CD4-positive, alpha-beta T cell treated with Interleukin-12 subunit alpha and Interleukin-12 subunit beta, for 1 hour (primary cell): ENCODE data around the gene ROBO2.

Source experiments
- DNase-seq: peaks from one replicate; pipeline ENCODE4 v3.0.0-alpha.2; 2020

The ROBO2 gene

GRCh38 chr3:77039606-77040171 lies at the start of gene ROBO2:
Gene ROBO2, plus strand, starts transcription at chr3:77040099. Its CDS starts 687 bp downstream, at chr3:77040786.
- no peak for DNase-seq

DNA sequence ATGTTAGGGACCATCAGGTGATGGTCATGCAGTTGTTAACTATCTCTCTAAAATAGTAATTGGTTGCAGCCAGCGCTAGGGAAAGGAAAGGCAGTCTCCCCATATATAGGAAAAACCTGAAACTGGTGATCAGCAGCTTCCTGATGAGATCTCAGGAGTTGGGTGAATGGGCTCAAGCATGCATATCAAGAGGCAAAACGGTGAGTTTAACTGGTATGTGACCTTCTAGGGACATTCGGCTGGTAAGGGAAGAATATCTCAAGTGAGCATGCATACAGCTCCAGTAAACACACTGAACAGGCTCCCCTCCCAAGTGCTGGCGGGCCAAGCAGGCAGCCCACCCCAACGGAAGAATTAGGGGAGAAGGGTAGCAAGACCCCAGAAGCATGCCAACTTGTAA lies 49.3 kb upstream of the ROBO2 start:
- DNase-seq, result no peak

DNA sequence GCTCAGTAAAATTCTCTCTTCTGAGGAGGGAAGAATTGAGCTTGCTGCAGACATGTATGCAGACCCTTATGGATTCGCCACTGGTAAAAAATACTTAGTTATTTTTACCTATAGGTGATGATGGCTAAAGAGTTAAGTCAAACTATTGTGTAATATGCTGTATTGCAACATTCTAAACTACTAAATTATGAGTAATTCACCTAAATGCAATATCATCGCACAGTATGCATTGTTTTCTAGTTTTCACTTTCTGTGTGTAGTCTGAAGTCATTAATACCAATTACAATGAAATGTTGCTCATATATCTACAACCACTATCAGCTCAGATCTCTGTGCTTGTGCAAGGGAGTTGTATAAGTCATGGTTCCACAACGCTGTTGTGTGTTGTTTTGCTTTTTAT lies 48.7 kb upstream of the ROBO2 start:
- no peak for DNase-seq

DNA sequence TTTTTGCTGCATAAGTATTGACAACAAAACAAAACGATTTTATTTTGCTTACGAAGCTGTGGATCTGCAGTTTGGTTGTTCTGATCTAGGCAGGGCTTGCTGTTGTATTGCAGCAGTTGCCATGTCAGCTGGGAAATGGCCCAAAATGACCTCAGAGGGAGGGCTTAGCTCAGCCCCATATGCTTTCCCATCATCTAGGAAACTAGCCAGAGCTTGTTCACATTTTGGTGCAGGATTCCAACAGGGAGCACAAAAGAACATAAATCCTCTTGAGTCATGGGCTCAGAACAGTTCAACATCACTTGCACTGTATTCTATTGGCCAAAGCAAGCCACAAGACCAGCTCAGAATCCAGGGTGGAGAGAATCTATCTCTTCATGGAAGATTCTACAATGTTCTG lies 42.2 kb upstream of the ROBO2 start:
- no peak for DNase-seq

DNA sequence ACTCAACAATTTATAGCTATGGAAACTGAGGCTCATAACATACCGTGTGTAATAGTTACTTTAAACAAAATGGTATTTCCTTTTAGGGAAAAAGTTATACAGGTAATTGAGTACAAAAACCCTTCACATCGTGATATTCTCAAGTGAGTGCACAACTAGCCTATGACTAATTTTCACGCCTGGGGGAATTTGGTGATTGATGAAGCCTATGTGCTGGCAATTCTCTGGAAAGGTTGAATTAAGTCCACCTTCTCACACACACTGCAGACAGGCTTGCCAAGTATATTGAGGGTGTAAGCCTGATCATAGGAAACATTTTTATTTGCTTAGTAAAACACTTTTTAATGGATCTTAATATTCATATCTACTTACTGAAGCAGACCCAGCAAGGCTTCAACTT lies 41.3 kb upstream of the ROBO2 start:
- DNase-seq, result no peak

- no peak for DNase-seq
These were observed 38.7 kb upstream of the ROBO2 start for GRCh38 chr3:77001062-77001701.

DNA sequence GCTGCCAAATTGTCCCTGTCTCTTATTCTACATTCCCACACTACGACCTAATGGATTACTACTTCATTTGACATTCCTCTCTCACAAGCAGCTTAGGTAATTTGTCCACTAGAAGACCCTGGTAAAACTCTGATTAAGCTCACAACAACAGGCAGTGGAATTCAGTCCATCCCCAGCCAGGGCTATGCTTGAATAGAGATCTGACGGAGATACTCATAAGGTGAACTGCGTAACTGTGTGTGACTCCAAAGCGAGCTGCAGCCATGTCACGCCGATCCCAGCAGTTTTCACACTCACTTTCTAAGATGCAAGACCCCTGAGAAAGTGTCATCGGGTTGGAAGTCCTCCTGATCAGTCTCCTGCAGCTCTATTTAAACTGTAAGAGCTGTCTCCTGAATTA lies 25.7 kb upstream of the ROBO2 start:
- DNase-seq, result no peak

DNA sequence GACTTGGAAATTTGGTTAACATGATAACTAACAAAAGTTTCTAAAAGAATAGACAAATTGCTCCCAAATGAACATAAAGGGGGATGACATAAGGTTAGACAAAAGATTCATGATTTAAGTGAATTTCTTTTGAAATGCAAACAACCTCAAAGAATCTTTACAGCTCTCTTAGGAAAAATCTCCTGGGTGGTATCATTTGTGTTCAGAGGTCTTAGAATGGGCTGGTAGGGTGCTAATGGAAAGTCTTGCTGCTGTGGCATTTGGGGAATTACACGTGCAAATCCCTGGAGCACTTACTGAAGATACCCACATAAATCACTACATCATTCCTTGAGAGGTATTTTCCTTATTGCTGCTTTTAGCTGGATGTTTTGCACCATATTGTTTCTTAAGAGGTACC lies 14.4 kb upstream of the ROBO2 start:
- DNase-seq, result no peak

DNA sequence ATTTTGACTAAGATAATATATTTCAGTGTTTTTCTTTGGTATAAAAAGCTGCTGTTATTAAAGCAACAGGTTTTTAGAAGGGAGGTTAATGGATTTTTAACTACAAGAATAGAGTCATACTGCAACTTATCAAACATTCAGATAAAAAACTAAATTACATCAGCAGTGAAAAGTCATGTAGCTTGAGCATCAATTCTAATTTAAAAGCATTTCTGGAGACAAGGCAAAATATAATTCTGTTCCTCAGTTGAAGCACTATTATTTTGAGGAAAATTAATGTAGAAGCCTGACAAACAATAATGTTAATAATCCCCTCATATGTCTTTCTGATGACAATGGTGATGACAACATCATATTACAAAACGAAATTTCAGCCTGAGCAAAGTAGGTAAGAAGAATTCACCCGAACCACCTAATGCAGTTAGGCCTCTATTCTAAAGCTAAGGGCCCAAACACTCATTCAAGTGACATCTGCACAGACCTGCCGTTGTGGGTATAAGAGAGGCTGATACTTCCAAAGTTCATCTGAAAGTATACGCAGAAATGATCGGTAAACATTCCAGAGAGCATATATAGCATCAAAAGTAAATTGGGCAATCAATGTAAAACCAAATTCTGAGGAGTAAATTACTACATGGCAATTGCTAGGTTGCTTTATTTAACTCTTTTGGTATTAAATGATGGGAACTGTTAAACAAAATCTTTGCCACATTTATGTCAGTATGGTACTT lies 12.8 kb upstream of the ROBO2 start:
- DNase-seq, result no peak

GRCh38 chr3:77028005-77028404 lies 11.9 kb upstream of the ROBO2 start:
- no peak for DNase-seq

DNA sequence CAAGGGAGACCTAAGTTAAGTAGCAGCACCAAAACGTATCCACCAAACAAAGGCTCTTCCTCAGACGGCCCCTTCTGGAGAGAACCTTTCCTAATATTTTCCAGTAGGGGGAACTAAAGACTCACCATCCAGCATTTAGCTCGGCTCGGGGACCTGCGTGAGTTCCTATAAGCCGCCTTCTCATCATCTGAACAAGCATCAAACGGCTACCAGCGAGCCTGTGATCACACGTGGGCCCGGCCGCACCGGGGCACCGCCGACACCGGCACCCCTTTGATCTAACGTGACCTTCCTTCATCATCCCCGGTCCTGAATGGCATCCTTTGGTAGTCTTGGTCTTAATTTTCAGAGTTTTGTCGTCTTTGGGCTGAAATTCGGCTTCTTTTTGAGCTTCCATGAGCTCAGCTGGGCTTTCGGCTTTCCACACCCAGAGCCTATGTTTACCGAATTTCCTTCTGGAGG lies 1.4 kb upstream of the ROBO2 start:
- DNase-seq, result no peak

DNA sequence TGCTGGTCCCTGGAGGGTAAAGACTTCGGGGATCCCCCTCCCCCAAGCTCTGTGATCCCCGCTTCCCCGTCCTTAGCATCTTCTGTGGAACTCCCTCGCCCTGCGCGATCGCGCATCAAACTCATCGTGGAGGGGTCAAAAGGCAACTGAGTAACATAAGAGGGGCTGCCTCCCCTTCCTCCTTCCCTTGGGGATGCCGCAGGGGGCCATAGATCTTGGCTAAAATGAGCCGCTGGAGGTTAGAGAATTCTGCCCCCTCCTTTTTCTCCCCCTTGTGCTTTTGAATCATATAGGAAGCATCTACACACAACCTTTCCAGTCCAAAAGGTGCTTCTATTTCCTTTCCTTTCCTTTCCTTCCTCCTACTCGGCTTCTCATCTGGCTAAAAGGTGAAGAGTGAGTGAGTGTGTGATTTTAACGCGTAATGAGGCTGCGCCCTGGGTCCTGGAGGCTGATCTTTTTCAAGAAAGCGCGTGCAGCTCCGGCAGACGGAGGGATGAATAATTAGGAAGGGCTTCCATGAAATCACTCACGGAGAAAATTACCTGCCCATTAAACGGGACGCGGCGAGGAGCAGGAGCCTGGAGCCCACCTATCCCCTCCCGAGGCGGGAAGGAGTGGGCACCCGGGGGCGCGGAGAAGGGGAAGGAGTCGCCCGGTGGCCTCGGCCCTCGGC lies 831 bp upstream of the ROBO2 start:
- DNase-seq, result no peak

DNA sequence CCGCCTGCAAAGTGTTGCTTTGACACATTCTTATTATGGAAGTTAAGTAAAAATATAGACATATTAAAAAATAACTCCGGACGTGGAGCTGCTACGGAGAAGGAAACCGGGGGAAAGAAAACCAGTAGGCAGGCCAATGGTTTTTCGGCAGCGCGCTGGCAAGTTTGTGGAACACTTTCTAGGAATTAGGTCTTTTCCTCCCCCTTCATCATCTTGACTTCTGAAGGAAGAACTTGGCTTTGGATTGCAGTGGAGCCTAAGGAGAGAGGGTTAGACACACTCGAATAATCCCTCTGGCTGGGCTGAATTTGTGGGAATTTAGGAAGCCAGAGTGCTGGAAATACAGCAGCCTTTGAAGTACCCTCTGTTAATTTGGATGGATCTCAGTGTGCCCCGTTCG lies 317 bp downstream of the ROBO2 start:
- no peak for DNase-seq

GRCh38 chr3:77040926-77041722 lies 1.2 kb downstream of the ROBO2 start:
- no peak for DNase-seq

DNA sequence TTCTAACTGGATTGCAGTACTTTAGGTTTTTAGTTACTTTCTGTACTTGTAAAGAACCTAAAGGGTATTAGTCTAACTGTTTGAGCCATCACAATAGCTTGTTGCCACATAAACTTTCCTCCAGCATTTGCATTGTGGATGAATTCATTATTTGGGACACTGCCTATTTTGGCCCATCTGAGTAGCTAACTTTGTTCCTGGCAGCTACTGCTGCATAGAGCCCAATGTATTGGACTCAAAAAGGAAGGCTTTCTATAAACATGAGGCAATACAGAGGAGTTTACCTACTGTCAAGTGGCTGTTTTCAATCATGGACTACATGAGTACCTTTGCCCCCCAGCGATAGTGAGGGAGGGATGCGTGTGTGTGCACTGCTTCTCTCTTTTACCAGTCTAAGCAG lies 1.9 kb downstream of the ROBO2 start:
- DNase-seq, result no peak

DNA sequence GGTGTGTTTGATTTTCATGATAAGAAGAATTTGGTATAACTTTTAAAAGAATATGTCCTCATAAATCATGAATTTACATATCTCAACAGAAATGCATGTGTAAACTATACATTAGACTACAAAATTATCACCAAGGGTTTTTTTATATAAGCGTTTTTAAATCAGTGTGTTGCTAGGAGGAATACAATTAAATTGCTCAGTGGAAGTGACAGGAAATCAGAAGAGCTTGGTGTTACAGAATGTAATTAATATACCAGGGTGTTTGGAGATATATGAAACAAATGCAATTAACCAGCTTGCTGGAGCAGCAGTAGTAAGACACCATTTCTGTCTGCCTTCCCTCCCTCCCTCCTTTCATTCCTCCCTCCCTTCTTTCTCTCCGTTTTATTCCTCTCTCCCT lies 2.4 kb downstream of the ROBO2 start:
- no peak for DNase-seq

GRCh38 chr3:77042882-77043281 lies 3.0 kb downstream of the ROBO2 start:
- DNase-seq, result no peak

DNA sequence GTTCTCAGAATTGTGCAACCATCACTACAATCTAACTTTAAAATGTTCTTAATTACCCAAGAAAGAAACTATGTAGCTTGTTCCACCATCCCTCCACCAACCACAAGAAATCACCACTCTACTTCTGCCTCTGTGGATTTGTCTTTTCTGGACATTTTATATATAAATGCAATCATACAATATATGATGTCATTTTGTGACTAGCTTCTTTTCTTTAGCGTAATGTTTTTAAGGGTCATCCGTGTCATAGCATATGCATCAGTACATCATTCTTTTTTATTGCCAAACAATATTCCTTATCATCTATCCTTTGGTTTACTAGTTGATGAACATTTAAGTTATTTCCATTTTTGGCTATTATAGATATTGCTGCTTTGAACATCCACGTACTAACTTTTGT lies 5.8 kb downstream of the ROBO2 start:
- DNase-seq, result no peak

DNA sequence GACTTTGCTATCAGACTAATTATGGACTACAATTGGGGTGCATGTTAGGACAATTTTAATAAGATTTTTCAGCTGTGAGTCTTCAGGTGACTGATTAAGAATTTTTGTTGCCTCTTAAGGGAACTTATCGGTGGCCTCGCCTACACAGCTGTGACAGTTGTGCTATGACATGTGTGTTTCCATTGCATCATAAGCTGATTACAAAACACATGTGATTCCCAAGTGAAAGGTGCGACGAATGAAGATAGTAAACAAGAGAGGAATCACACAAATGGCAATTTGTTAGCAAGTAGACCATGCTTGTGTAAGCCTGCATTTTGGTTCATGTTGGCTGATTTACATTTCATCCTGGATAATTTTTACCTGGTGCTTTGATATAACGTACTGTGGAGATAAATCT lies 8.3 kb downstream of the ROBO2 start:
- no peak for DNase-seq

DNA sequence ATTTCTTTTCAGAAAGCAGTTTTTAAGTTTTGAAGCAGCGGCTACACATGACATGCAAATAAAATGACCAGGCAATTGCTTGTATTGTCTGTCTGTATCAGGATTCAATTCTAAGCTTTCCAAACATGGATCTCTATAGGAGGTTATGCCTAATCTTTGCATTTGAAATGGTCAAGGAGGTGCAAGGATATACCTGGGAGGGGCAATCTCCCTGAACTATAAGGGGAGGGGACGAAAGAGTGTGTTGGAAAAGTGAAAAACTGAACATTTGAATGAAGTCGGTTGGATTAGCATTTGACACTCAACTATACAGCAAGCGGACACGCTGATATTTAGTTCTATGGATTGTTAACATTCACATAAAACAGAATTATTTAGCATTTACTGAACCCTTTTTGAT lies 11.7 kb downstream of the ROBO2 start:
- no peak for DNase-seq

DNA sequence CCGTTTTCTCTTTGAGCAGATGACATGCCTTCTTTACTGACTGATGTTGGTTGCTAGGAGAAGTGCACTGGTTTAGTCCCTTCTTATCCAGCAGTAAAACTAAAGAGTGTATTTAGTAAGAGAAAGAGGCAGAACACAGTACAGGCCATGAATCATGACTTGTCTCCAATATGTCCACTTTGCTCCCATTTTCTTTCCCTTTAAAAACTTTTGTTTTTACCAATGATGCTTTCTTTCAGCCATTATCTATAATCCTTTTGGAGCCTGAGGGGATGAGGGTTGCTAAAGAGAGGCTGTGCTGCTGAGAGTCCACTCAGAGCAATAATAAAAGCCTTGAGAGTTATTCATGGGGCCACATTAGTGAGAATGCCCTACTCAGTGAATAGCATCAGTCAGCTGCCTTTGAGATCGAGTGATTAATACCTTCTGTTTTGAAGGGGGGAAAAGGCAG lies 12.2 kb downstream of the ROBO2 start:
- no peak for DNase-seq

DNA sequence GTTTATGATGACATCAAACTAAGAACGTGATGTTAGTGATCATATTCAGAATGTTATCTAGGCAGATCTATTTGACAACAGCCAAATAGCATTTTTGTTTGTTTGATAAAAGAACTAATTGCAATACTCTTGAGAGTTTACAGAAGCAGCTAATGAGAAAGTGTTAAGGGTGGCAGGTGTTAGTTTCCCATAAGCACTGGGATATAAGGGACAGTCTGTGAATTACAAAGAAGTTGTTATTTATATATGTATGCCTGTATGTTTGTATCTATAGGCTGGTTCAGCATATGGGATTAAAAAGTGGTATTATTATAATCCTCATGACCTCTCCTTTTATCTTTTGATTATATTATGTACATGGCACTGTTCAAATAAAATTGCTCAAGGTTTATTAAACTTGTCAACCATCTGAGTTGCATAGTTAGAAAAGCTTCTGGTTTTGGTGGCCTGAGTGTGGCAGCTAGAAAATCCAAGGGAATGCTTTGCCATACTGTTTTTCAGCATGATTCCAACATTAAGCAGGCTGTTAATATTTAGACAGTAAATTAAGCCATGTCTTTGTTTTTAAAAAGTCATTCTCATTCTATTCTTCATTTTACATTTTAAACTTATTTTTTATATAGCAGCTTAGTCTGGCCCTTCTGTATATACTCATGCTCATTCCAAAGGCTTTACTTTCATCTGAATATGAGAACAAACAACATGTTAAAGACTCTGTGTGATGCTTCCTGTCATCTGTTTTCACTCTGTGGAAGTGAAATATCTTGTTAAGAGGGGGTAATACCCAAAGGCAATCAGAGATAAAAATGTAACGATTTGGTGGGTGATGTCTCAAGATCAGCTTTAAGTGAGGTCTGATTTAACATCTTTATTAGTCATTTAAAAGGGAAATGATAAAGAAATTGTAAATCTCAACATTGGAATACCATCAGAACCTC lies 13.1 kb downstream of the ROBO2 start:
- DNase-seq, result no peak
